HCT116 (cell line): ENCODE results near the gene POLR2C. TPM values are rescaled to one million over a fixed set of nuclear protein-coding genes. Genes with fewer than 3 reads are reported as not detected.

Source experiments
- ATAC-seq: fragments of 200-7000 bp; cut with Tn5 transposase; 2 replicates; pipeline ENCODE4 v1.9.1; 2020; ENCODE audit warnings: mild to moderate bottlenecking, moderate library complexity
- BruUV-seq: library from RNA; stranded (reverse); fragments of 400-500 nt; replicated peaks from 2 replicates; lab custom pipeline; 2021; lab: Mats Ljungman, UMichigan
- CTCF ChIA-PET: fragments of 300-600 bp; sonication (Branson Sonifier 250); formaldehyde crosslinking; loops from one replicate; lab custom pipeline; 2021; ENCODE audit warnings: antibody characterized with exemption; lab: Charles Lee
- POLR2A ChIA-PET: fragments of 300-600, 350-600 bp; sonication (Branson Sonifier 250); formaldehyde crosslinking; loops from one replicate; lab custom pipeline; 2021; ENCODE audit warnings: antibody characterized with exemption; lab: Charles Lee
- RAD21 ChIA-PET, 2 experiments: fragments of 300-600 bp; sonication (Branson Sonifier 250); formaldehyde crosslinking; loops; one replicate each; lab custom pipeline; 2023; ENCODE audit warnings: low total read pairs in 2 of 2; ENCODE audit not compliant: uncharacterized antibody in 2 of 2, unreplicated experiment in 2 of 2, low non-redundant PET in 1 of 2; lab: Charles Lee
- DNase-seq: peaks from one replicate; pipeline ENCODE4 v3.0.0-alpha.2; 2010; ENCODE audit warnings: low read depth, low spot score
- H2AFZ ChIP-seq: fragments of 200-600 bp; shearing (Covaris generic), sonication (generic); 2 replicates; pipeline ENCODE4 v1.6.1; 2017; ENCODE audit warnings: low read depth, mixed run types, mixed read lengths, antibody characterized with exemption, low read length; ENCODE audit not compliant: poor library complexity, severe bottlenecking
- H3K27ac ChIP-seq: 2 replicates; pipeline ENCODE4 v1.5.1; 2012; ENCODE audit warnings: low read depth, low read length
- H3K27me3 ChIP-seq: fragments of 200-600 bp; sonication (generic); 2 replicates; pipeline ENCODE4 v1.6.1; 2016; ENCODE audit warnings: mixed run types, low read length, mixed read lengths; ENCODE audit not compliant: insufficient read depth
- H3K36me3 ChIP-seq, 2 experiments: fragments of 200-500 bp in 1 of 2; fragments of 200-600 bp in 1 of 2; sonication (Bioruptor generic) in 1 of 2; sonication (generic) in 1 of 2; 2 replicates each; pipeline versions ENCODE4 v1.5.1 to v1.6.1; 2014 to 2016; ENCODE audit warnings: low read length in 2 of 2, inconsistent platforms in 1 of 2, mixed read lengths in 1 of 2, mixed run types in 1 of 2; ENCODE audit not compliant: insufficient read depth in 2 of 2, control insufficient read depth in 1 of 2
- H3K4me1 ChIP-seq, 2 experiments: fragments of 200-600 bp in 1 of 2; sonication (generic) in 1 of 2; 2 replicates each; pipeline versions ENCODE4 v1.5.1 to v1.6.1; 2012 to 2017; ENCODE audit warnings: low read length in 2 of 2, inconsistent platforms in 1 of 2, mild to moderate bottlenecking in 1 of 2, mixed read lengths in 1 of 2, mixed run types in 1 of 2, moderate library complexity in 1 of 2; ENCODE audit not compliant: insufficient read depth in 2 of 2, control insufficient read depth in 1 of 2
- H3K4me2 ChIP-seq: fragments of 200-600 bp; sonication (generic); 2 replicates; pipeline ENCODE4 v1.6.1; 2017; ENCODE audit warnings: mixed run types, low read length, mixed read lengths
- H3K4me3 ChIP-seq, 2 experiments: fragments of 200-600 bp in 1 of 2; sonication (generic) in 1 of 2; replicated peaks in 1 of 2; 2 replicates each; pipeline ENCODE4 v1.5.1; 2011 to 2016; ENCODE audit warnings: low read length in 2 of 2, control low read depth in 1 of 2, low read depth in 1 of 2, mild to moderate bottlenecking in 1 of 2, mixed read lengths in 1 of 2, mixed run types in 1 of 2
- H3K79me2 ChIP-seq: fragments of 200-600 bp; sonication (generic); 2 replicates; pipeline ENCODE4 v1.6.1; 2017; ENCODE audit warnings: mild to moderate bottlenecking, mixed run types, low read length, moderate library complexity, mixed read lengths; ENCODE audit not compliant: insufficient read depth
- H3K9ac ChIP-seq: fragments of 200-600 bp; sonication (generic); 2 replicates; pipeline ENCODE4 v1.6.1; 2016; ENCODE audit warnings: low read length, mixed read lengths
- H3K9me2 ChIP-seq: fragments of 200-600 bp; sonication (generic), shearing (Covaris generic); 2 replicates; pipeline ENCODE4 v1.6.1; 2017; ENCODE audit warnings: mixed run types, mild to moderate bottlenecking, moderate library complexity; ENCODE audit not compliant: insufficient read depth
- H3K9me3 ChIP-seq, 2 experiments: fragments of 200-500 bp in 1 of 2; fragments of 200-600 bp in 1 of 2; sonication (Bioruptor generic) in 1 of 2; sonication (generic) in 1 of 2; 2 replicates each; pipeline ENCODE4 v1.6.1; 2014 to 2017; ENCODE audit warnings: low read length in 2 of 2, mixed read lengths in 2 of 2, inconsistent platforms in 1 of 2, low read depth in 1 of 2, mild to moderate bottlenecking in 1 of 2, mixed run types in 1 of 2, moderate library complexity in 1 of 2; ENCODE audit not compliant: control insufficient read depth in 1 of 2, insufficient read depth in 1 of 2
- H4K20me1 ChIP-seq: fragments of 200-600 bp; sonication (generic), shearing (Covaris generic); 2 replicates; pipeline ENCODE4 v1.6.1; 2017; ENCODE audit warnings: mixed run types, mild to moderate bottlenecking, moderate library complexity; ENCODE audit not compliant: insufficient read depth
- CBX3 ChIP-seq: IDR thresholded peaks from 2 replicates; pipeline ENCODE4 v1.6.1; 2012; ENCODE audit warnings: low read depth
- CEBPB ChIP-seq: IDR thresholded peaks from 2 replicates; pipeline ENCODE4 v1.6.1; 2012; ENCODE audit warnings: low read depth
- ELF1 ChIP-seq: IDR thresholded peaks from 2 replicates; pipeline ENCODE4 v1.6.1; 2012; ENCODE audit warnings: low read depth, borderline replicate concordance
- EZH2phosphoT487 ChIP-seq: fragments of 200-600 bp; IDR thresholded peaks from 2 replicates; pipeline ENCODE4 v1.6.1; 2018; ENCODE audit warnings: antibody characterized with exemption, borderline replicate concordance
- JUND ChIP-seq: IDR thresholded peaks from 2 replicates; pipeline ENCODE4 v1.6.1; 2012
- MAX ChIP-seq: IDR thresholded peaks from 2 replicates; pipeline ENCODE4 v1.6.1; 2012
- POLR2A ChIP-seq: IDR thresholded peaks from 2 replicates; pipeline ENCODE4 v1.7.0; 2011; ENCODE audit warnings: borderline replicate concordance; ENCODE audit not compliant: insufficient read depth, insufficient read length; ENCODE audit errors: extremely low read depth
- RAD21 ChIP-seq: IDR thresholded peaks from 2 replicates; pipeline ENCODE4 v1.6.1; 2012; ENCODE audit warnings: low read depth, mild to moderate bottlenecking
- SIN3A ChIP-seq: IDR thresholded peaks from 2 replicates; pipeline ENCODE4 v1.6.1; 2012; ENCODE audit warnings: low read depth
- SP1 ChIP-seq: IDR thresholded peaks from 2 replicates; pipeline ENCODE4 v1.6.1; 2012; ENCODE audit warnings: low read depth
- ZNF274 ChIP-seq: fragments of 200-500 bp; sonication (Bioruptor generic); IDR thresholded peaks from 2 replicates; pipeline ENCODE4 v1.6.1; 2014; ENCODE audit warnings: mild to moderate bottlenecking, low read depth, low read length, inconsistent platforms
- intact Hi-C: fragments of 100-400 bp; cut with micrococcal nuclease; formaldehyde crosslinking; loops from 2 replicates; pipeline ENCODE4 v1.10.0; 2022
- total RNA-seq: library from RNA; stranded (reverse); gene quantifications from one replicate; pipeline ENCODE4 v1.2.1, GENCODE V29; 2021; ENCODE audit not compliant: unreplicated experiment

POLR2C gene
- total RNA-seq, 1 experiment from 2014 or later, result 74.4 TPM

DNA sequence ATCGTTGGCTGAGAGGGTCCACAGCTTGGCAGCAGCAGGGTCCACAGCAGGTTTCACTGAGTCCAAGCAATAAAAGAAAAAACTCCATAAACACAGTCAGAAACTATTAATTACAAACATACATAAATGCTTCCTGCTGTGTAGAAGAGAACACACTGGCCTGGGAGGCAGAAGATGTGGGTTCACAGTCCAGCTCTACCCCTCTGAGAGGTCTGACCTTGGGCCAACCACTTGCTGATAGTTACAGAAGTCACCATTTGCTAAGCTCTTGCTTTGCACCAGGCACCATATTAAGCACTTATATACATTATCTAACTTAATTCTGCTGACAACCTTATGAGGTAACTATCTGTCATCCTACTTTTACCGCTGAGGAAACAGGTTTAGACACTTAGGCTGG, 30.0 kb upstream of the POLR2C start:
- Histone ChIP-seq H3K4me2 (no peak overlapping the region), H3K36me3 (peaks cover 68 to 72% of the 10 kb centered on the region in 2 experiments), H3K27ac (no peak overlapping the region), H3K27me3 (no peaks in the 10 kb centered on the region), H3K79me2 (no peaks in the 10 kb centered on the region), H3K9me2 (no peaks in the 10 kb centered on the region), H3K9me3 (no peaks in the 10 kb centered on the region), H3K4me3 (no peak overlapping the region), H3K9ac (no peak overlapping the region), H3K4me1 (no peaks in the 10 kb centered on the region), H4K20me1 (no peaks in the 10 kb centered on the region), H2AFZ (no peak overlapping the region)
- ChIA-PET CTCF (no interaction called here), RAD21 (no interaction called here), POLR2A (no interaction called here)
- TF ChIP-seq EZH2phosphoT487 (no peak), CBX3 (no peak), SP1 (no peak), ZNF274 (no peak), CEBPB (no peak), POLR2A (no peak), SIN3A (no peak), RAD21 (no peak)
- ATAC-seq, result no peak
- intact Hi-C loops, result no loop called here
- no TSS peak for BruUV-seq
- no peak for DNase-seq

- DNase-seq (no peak), ATAC-seq (no peak)
- H3K4me1 ChIP-seq, result no peaks in the 10 kb centered on the region
- H3K79me2 ChIP-seq, result no peaks in the 10 kb centered on the region
- TF ChIP-seq MAX, result no peak
- TF ChIP-seq ELF1, result no peak
- TF ChIP-seq JUND, result no peak
- TF ChIP-seq RAD21, result no peak
- H3K9me3 ChIP-seq, result no peaks in the 10 kb centered on the region
- intact Hi-C loops, result no loop called here
- POLR2A ChIA-PET, result no interaction called here
- CTCF ChIA-PET, result no interaction called here
- H3K9me2 ChIP-seq, result no peaks in the 10 kb centered on the region
- no peak overlapping the region for H3K9ac ChIP-seq
- no TSS peak for BruUV-seq
- no peaks in the 10 kb centered on the region for H4K20me1 ChIP-seq
- no peaks in the 10 kb centered on the region for H3K27me3 ChIP-seq
- no peak overlapping the region for H3K4me3 ChIP-seq
- H3K36me3 ChIP-seq, result peaks cover 72 to 73% of the 10 kb centered on the region in 2 experiments
- H3K4me2 ChIP-seq, result no peak overlapping the region
- no peak overlapping the region for H2AFZ ChIP-seq
- H3K27ac ChIP-seq, result no peak overlapping the region
- RAD21 ChIA-PET, result no interaction called here
Observed at GRCh38 chr16:57432989-57433388, 29.5 kb upstream of the POLR2C start.
